HEK293 (cell line): ENCODE data around the gene IRF1.

Experiments
- HOXD13 ChIP-seq: sonication (generic); formaldehyde crosslinking; IDR thresholded peaks from 2 replicates; pipeline ENCODE4 v1.8.0; 2022; ENCODE audit warnings: missing genetic modification reagents, borderline replicate concordance
- REST ChIP-seq: fragments of 450-650 bp; formaldehyde crosslinking; IDR thresholded peaks from 2 replicates; pipeline ENCODE4 v1.5.1; 2016; ENCODE audit warnings: missing biosample characterization, missing genetic modification characterization
- TRIM28 ChIP-seq: IDR thresholded peaks from 2 replicates; pipeline ENCODE4 v1.6.1; 2011; ENCODE audit warnings: low read length, control low read depth, borderline replicate concordance
- ZBTB20 ChIP-seq: fragments of 450-650 bp; formaldehyde crosslinking; IDR thresholded peaks from 2 replicates; pipeline ENCODE4 v1.5.1; 2016; ENCODE audit warnings: missing biosample characterization, missing genetic modification characterization
- ZBTB26 ChIP-seq: fragments of 450-650 bp; formaldehyde crosslinking; optimal IDR thresholded peaks from 2 replicates; pipeline ENCODE3; 2016; ENCODE audit warnings: missing biosample characterization, mild to moderate bottlenecking, missing genetic modification characterization
- ZFP3 ChIP-seq: fragments of 450-650 bp; formaldehyde crosslinking; IDR thresholded peaks from 2 replicates; pipeline ENCODE4 v1.5.1; 2016; ENCODE audit warnings: low read depth, missing biosample characterization, missing genetic modification characterization
- ZNF133 ChIP-seq: fragments of 450-650 bp; formaldehyde crosslinking; IDR thresholded peaks from 2 replicates; pipeline ENCODE4 v1.5.1; 2016; ENCODE audit warnings: missing biosample characterization, missing genetic modification characterization
- ZNF2 ChIP-seq: fragments of 450-650 bp; formaldehyde crosslinking; IDR thresholded peaks from 2 replicates; pipeline ENCODE4 v1.5.1; 2016; ENCODE audit warnings: missing biosample characterization, missing genetic modification characterization
- ZNF274 ChIP-seq, 2 experiments: fragments of 200-500 bp in 1 of 2; fragments of 450-650 bp in 1 of 2; sonication (Bioruptor generic) in 1 of 2; formaldehyde crosslinking in 1 of 2; IDR thresholded peaks; 2 replicates each; pipeline versions ENCODE4 v1.5.1 to v1.6.1; 2014 to 2016; ENCODE audit warnings: borderline replicate concordance in 1 of 2, inconsistent platforms in 1 of 2, low read length in 1 of 2, missing biosample characterization in 1 of 2, missing genetic modification characterization in 1 of 2
- ZNF776 ChIP-seq: fragments of 450-650 bp; formaldehyde crosslinking; IDR thresholded peaks from 2 replicates; pipeline ENCODE4 v1.5.0; 2017; ENCODE audit warnings: missing biosample characterization, missing genetic modification characterization, borderline replicate concordance
- TF ChIP-seq, protein P1 (sequence below): fragments of 450-650 bp; formaldehyde crosslinking; IDR thresholded peaks from 2 replicates; pipeline ENCODE4 v1.5.1; 2016; ENCODE audit warnings: missing biosample characterization, missing genetic modification characterization
- TF ChIP-seq, protein P2 (sequence below): fragments of 450-650 bp; formaldehyde crosslinking; IDR thresholded peaks from 2 replicates; pipeline ENCODE4 v1.5.1; 2016; ENCODE audit warnings: missing biosample characterization, missing genetic modification characterization, low read depth

DNA sequence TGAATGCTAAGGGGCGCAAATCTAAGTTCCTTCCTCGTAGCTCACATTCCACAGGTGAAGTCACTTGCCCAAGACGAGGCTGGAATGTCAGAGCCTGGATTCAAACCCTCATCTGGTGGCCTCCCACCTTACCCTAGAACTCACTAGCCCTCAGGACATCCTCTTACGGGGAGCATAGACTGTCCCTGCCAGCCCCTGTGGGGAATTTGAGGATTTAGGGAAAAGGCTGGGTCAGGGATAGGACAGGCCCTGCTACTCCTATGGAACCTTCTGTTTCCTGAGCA is 45.0 kb downstream of the IRF1 start:
- TF ChIP-seq ZNF274 (IDR thresholded peaks at IDR 0.05; ENCODE audit: low read length) = no peak
- TF ChIP-seq ZNF274 (tag by site-specific recombination; IDR thresholded peaks at IDR 0.05; ENCODE audit: borderline replicate concordance) = no peak
- no peak for TF ChIP-seq ZBTB20
- no peak for TF ChIP-seq TRIM28
- TF ChIP-seq, protein P1, sequence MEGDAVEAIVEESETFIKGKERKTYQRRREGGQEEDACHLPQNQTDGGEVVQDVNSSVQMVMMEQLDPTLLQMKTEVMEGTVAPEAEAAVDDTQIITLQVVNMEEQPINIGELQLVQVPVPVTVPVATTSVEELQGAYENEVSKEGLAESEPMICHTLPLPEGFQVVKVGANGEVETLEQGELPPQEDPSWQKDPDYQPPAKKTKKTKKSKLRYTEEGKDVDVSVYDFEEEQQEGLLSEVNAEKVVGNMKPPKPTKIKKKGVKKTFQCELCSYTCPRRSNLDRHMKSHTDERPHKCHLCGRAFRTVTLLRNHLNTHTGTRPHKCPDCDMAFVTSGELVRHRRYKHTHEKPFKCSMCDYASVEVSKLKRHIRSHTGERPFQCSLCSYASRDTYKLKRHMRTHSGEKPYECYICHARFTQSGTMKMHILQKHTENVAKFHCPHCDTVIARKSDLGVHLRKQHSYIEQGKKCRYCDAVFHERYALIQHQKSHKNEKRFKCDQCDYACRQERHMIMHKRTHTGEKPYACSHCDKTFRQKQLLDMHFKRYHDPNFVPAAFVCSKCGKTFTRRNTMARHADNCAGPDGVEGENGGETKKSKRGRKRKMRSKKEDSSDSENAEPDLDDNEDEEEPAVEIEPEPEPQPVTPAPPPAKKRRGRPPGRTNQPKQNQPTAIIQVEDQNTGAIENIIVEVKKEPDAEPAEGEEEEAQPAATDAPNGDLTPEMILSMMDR (tag by site-specific recombination) = no peak
- no peak for TF ChIP-seq ZNF776 (tag by site-specific recombination)
- TF ChIP-seq, protein P2, sequence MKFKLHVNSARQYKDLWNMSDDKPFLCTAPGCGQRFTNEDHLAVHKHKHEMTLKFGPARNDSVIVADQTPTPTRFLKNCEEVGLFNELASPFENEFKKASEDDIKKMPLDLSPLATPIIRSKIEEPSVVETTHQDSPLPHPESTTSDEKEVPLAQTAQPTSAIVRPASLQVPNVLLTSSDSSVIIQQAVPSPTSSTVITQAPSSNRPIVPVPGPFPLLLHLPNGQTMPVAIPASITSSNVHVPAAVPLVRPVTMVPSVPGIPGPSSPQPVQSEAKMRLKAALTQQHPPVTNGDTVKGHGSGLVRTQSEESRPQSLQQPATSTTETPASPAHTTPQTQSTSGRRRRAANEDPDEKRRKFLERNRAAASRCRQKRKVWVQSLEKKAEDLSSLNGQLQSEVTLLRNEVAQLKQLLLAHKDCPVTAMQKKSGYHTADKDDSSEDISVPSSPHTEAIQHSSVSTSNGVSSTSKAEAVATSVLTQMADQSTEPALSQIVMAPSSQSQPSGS (tag by site-specific recombination) = no peak
- TF ChIP-seq HOXD13 (CRISPR knock-in tag) = no peak
- TF ChIP-seq ZNF133 = no peak
- TF ChIP-seq ZFP3 (tag by site-specific recombination) = no peak
- TF ChIP-seq REST (tag by site-specific recombination) = no peak
- TF ChIP-seq ZNF2 = no peak
- no peak for TF ChIP-seq ZBTB26
